MM.1S (cell line): Measurements from ENCODE around the gene TFEC.
"Not testable (repeated sequence)": the region's sequence is repeated elsewhere in the genome, so short reads cannot be mapped to it uniquely, and the experiment has no call there.

ENCODE experiments used
- DNase-seq: peaks from one replicate; pipeline ENCODE4 v3.0.0-alpha.2; 2015
- H2AFZ ChIP-seq: fragments of 300-600 bp; sonication (generic); 2 replicates; pipeline ENCODE4 v1.6.0; 2016; ENCODE audit warnings: antibody characterized with exemption, low read length
- H3F3A ChIP-seq: fragments of 300-600 bp; sonication (generic); 2 replicates; pipeline ENCODE4 v1.6.1; 2016; ENCODE audit warnings: mild to moderate bottlenecking, antibody characterized with exemption, low read length, moderate library complexity, mixed read lengths; ENCODE audit not compliant: insufficient read depth
- H3K27ac ChIP-seq: fragments of 300-600 bp; sonication (generic); 2 replicates; pipeline ENCODE4 v1.5.1; 2016; ENCODE audit warnings: mild to moderate bottlenecking, low read length
- H3K27me3 ChIP-seq: fragments of 300-600 bp; sonication (generic); replicated peaks from 2 replicates; pipeline ENCODE4 v1.6.0; 2016; ENCODE audit warnings: low read length; ENCODE audit not compliant: insufficient read depth
- H3K36me3 ChIP-seq: fragments of 300-600 bp; sonication (generic); replicated peaks from 2 replicates; pipeline ENCODE4 v1.6.1; 2016; ENCODE audit warnings: mild to moderate bottlenecking, low read length, mixed read lengths; ENCODE audit not compliant: insufficient read depth
- H3K4me1 ChIP-seq: fragments of 300-600 bp; sonication (generic); 2 replicates; pipeline ENCODE4 v1.6.1; 2016; ENCODE audit warnings: low read length, mixed read lengths
- H3K4me2 ChIP-seq: fragments of 300-600 bp; sonication (generic); 2 replicates; pipeline ENCODE4 v1.6.0; 2016; ENCODE audit warnings: low read depth, low read length
- H3K4me3 ChIP-seq: fragments of 300-600 bp; sonication (generic); 2 replicates; pipeline ENCODE4 v1.5.1; 2016; ENCODE audit warnings: low read length, mixed read lengths
- H3K79me2 ChIP-seq: fragments of 300-600 bp; sonication (generic); 2 replicates; pipeline ENCODE4 v1.6.1; 2016; ENCODE audit warnings: mixed run types, low read length, mixed read lengths
- H3K9ac ChIP-seq: fragments of 300-600 bp; sonication (generic); 2 replicates; pipeline ENCODE4 v1.6.1; 2016; ENCODE audit warnings: low read length, mixed read lengths
- H3K9me2 ChIP-seq: fragments of 300-600 bp; sonication (generic); replicated peaks from 2 replicates; pipeline ENCODE4 v1.6.1; 2016; ENCODE audit warnings: mild to moderate bottlenecking, low read length, mixed read lengths; ENCODE audit not compliant: insufficient read depth
- H3K9me3 ChIP-seq: fragments of 300-600 bp; sonication (generic); replicated peaks from 2 replicates; pipeline ENCODE4 v1.6.1; 2016; ENCODE audit warnings: mild to moderate bottlenecking, low read length, mixed read lengths; ENCODE audit not compliant: insufficient read depth
- H4K20me1 ChIP-seq: fragments of 300-600 bp; sonication (generic); 2 replicates; pipeline ENCODE4 v1.6.1; 2016; ENCODE audit warnings: mild to moderate bottlenecking, low read length, moderate library complexity, mixed read lengths; ENCODE audit not compliant: insufficient read depth
- CTCF ChIP-seq: fragments of 300-600 bp; sonication (generic); IDR thresholded peaks from 2 replicates; pipeline ENCODE4 v1.5.1; 2016; ENCODE audit warnings: antibody characterized with exemption, low read length, mixed read lengths
- EZH2 ChIP-seq: fragments of 300-600 bp; sonication (generic); optimal IDR thresholded peaks from 2 replicates; pipeline ENCODE3; 2017; ENCODE audit warnings: low read depth, mild to moderate bottlenecking, antibody characterized with exemption, low read length, mixed read lengths
- EZH2phosphoT487 ChIP-seq: fragments of 300-600 bp; sonication (generic); IDR thresholded peaks from 2 replicates; pipeline ENCODE4 v1.6.1; 2018; ENCODE audit warnings: antibody characterized with exemption, low read length

Gene TFEC

GRCh38 chr7:116064179-116064578, 33.6 kb upstream of the TFEC start:
- H3K27ac ChIP-seq: no peak overlapping the region

GRCh38 chr7:116062666-116063065, 32.1 kb upstream of the TFEC start:
- no peaks in the 10 kb centered on the region for H3K36me3 ChIP-seq
- TF ChIP-seq EZH2: no peak

More at GRCh38 chr7:116064179-116064578, 33.6 kb upstream of the TFEC start:
- Histone ChIP-seq H2AFZ (no peak overlapping the region), H3K4me2 (no peak overlapping the region), H3F3A (no peaks in the 10 kb centered on the region), H3K4me3 (no peak overlapping the region), H3K9me2 (no peaks in the 10 kb centered on the region), H4K20me1 (no peaks in the 10 kb centered on the region), H3K36me3 (no peaks in the 10 kb centered on the region), H3K9ac (no peak overlapping the region), H3K4me1 (no peaks in the 10 kb centered on the region), H3K27me3 (no peaks in the 10 kb centered on the region), H3K9me3 (no peaks in the 10 kb centered on the region), H3K79me2 (no peaks in the 10 kb centered on the region)
- no peak for TF ChIP-seq CTCF
- no peak for TF ChIP-seq EZH2
- no peak for TF ChIP-seq EZH2phosphoT487
- no peak for DNase-seq

GRCh38 chr7:116052006-116052405, 21.4 kb upstream of the TFEC start:
- Histone ChIP-seq H3K4me1 (no peaks in the 10 kb centered on the region), H3K9me3 (no peaks in the 10 kb centered on the region), H2AFZ (no peak overlapping the region), H3K4me3 (no peak overlapping the region), H4K20me1 (no peaks in the 10 kb centered on the region), H3K9me2 (no peaks in the 10 kb centered on the region), H3K9ac (no peak overlapping the region), H3K4me2 (no peak overlapping the region), H3K27ac (no peak overlapping the region), H3K27me3 (no peaks in the 10 kb centered on the region), H3K79me2 (no peaks in the 10 kb centered on the region), H3F3A (no peaks in the 10 kb centered on the region), H3K36me3 (no peaks in the 10 kb centered on the region)
- no peak for TF ChIP-seq EZH2
- TF ChIP-seq EZH2phosphoT487: no peak
- no peak for TF ChIP-seq CTCF
- DNase-seq: no peak

More at GRCh38 chr7:116062666-116063065, 32.1 kb upstream of the TFEC start:
- Histone ChIP-seq H3K27ac (no peak overlapping the region), H3K27me3 (no peaks in the 10 kb centered on the region), H4K20me1 (no peaks in the 10 kb centered on the region), H3F3A (no peaks in the 10 kb centered on the region), H3K4me2 (no peak overlapping the region), H3K9ac (no peak overlapping the region), H3K9me2 (no peaks in the 10 kb centered on the region), H3K9me3 (no peaks in the 10 kb centered on the region), H2AFZ (no peak overlapping the region), H3K4me1 (no peaks in the 10 kb centered on the region), H3K79me2 (no peaks in the 10 kb centered on the region), H3K4me3 (no peak overlapping the region)
- no peak for DNase-seq

- not testable (repeated sequence) for H3K27ac ChIP-seq, H3K9ac ChIP-seq, H3K9me3 ChIP-seq, DNase-seq, H3K4me2 ChIP-seq, H3K4me1 ChIP-seq, H2AFZ ChIP-seq, H4K20me1 ChIP-seq, H3K79me2 ChIP-seq, H3F3A ChIP-seq, H3K36me3 ChIP-seq, H3K4me3 ChIP-seq, H3K9me2 ChIP-seq, H3K27me3 ChIP-seq
These were observed 16.7 kb upstream of the TFEC start for GRCh38 chr7:116047261-116047660.
